Body of pancreas (tissue), 4 donors: ENCODE data around the gene S100A9.

ENCODE experiments used
- CTCF ChIP-seq, 7 experiments: fragments of 450-650 bp in 4 of 7; fragments of 200-600 bp in 3 of 7; sonication (generic) in 3 of 7; IDR thresholded peaks; one replicate each; pipeline ENCODE4 v1.5.1; 2016 to 2019; ENCODE audit warnings: antibody characterized with exemption in 7 of 7
- POLR2A ChIP-seq, 3 donors: fragments of 450-650 bp; IDR thresholded peaks; one replicate each; pipeline ENCODE4 v1.6.1; 2016; ENCODE audit warnings: antibody characterized with exemption in 3 of 3, mild to moderate bottlenecking in 2 of 3

- no peak for TF ChIP-seq CTCF (IDR thresholded peaks at IDR 0.05)
- no peak for TF ChIP-seq POLR2A (IDR thresholded peaks at IDR 0.05)
Observed at GRCh38 chr1:153364766-153365666, 7.4 kb downstream of the S100A9 start.
